Body of pancreas (tissue), 4 donors: ENCODE data around the gene COMMD9. TPM values are rescaled to one million over a fixed set of nuclear protein-coding genes. Genes with fewer than 3 reads are reported as not detected.
A peak's percentile ranks its signal among the peaks of the same experiment; 100 is the strongest.

Source experiments
- ATAC-seq: fragments of 150-250 bp; one replicate; pipeline ENCODE4 v1.9.1; 2016
- DNase-seq, 4 donors: peaks; one replicate each; pipeline ENCODE4 v3.0.0-alpha.2; 2019
- H3K27ac ChIP-seq, 4 donors: fragments of 200-600 bp; sonication (generic); 1 replicate in 3 of 4; 2 replicates in 1 of 4; pipeline versions ENCODE4 v1.5.1 to v1.6.1; 2016 to 2019; ENCODE audit warnings: mild to moderate bottlenecking in 1 of 4, mixed read lengths in 1 of 4, moderate library complexity in 1 of 4
- H3K27me3 ChIP-seq, 2 donors: fragments of 200-600 bp; sonication (generic); one replicate each; pipeline ENCODE4 v1.6.0; 2016; ENCODE audit warnings: mild to moderate bottlenecking in 1 of 2
- H3K36me3 ChIP-seq, 2 donors: fragments of 200-600 bp; sonication (generic); replicated peaks in 1 of 2; 2 replicates each; pipeline ENCODE4 v1.5.1; 2016; ENCODE audit warnings: low read depth in 2 of 2; ENCODE audit not compliant: insufficient read depth in 1 of 2
- H3K4me1 ChIP-seq: fragments of 200-600 bp; sonication (generic); one replicate; pipeline ENCODE4 v1.6.0; 2016
- H3K4me3 ChIP-seq, 2 donors: fragments of 200-600 bp; sonication (generic); 1 replicate in 1 of 2; 2 replicates in 1 of 2; pipeline ENCODE4 v1.5.1; 2016 to 2019
- H3K9me3 ChIP-seq, 3 donors: fragments of 200-600 bp; sonication (generic); 1 replicate in 2 of 3; 2 replicates in 1 of 3; pipeline ENCODE4 v1.5.1; 2016
- POLR2A ChIP-seq, 3 donors: fragments of 450-650 bp; IDR thresholded peaks; one replicate each; pipeline ENCODE4 v1.6.1; 2016; ENCODE audit warnings: antibody characterized with exemption in 3 of 3, mild to moderate bottlenecking in 2 of 3
- WGBS, 2 donors: methylation state at CpG; one replicate each; pipeline ENCODE4 v1.1.5; 2017; 5-methylcytosine and 5-hydroxymethylcytosine counted together
- intact Hi-C: fragments of 100-400 bp; cut with DNase I; formaldehyde crosslinking; loops from one replicate; pipeline ENCODE4 v1.15.1; 2023
- total RNA-seq, 2 donors: library from RNA; depleted of rRNA; stranded (reverse); fragments of >200 nt; gene quantifications; one replicate each; pipeline ENCODE4 v1.1.0, GENCODE V29; 2016
- TF ChIP-seq, protein P1 (sequence below), 7 experiments: fragments of 450-650 bp in 4 of 7; fragments of 200-600 bp in 3 of 7; sonication (generic) in 3 of 7; IDR thresholded peaks; one replicate each; pipeline ENCODE4 v1.5.1; 2016 to 2019; ENCODE audit warnings: antibody characterized with exemption in 7 of 7

Gene COMMD9
- total RNA-seq, 2 donors from 2014 or later, result 26.4 to 28.5 TPM

DNA sequence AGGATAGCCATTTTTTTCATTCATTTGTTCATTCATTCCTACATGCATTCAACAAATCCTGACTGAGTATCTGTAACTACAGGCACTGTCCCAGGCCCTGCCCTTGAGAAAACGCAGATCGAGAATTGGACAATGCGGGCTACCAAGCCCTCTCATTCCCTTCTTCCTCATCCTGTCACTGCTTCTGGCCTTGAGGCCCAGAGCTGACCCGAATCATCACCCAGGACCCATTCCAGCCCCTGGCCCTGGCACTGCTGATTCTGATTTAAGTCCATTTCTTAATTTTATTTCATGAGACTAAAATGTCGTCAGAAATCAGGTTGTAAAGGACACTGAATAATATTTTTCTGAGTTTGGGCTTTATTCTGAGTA, 24.3 kb downstream of the COMMD9 start:
- 68 to 92% methylated on average over 5 of the region's 5 CpGs for WGBS, 2 donors
- Histone ChIP-seq H3K9me3 (no peaks in the 10 kb centered on the region), H3K4me3 (no peak overlapping the region), H3K4me1 (peaks cover 36% of the 10 kb centered on the region), H3K27ac (no peak overlapping the region), H3K27me3 (no peaks in the 10 kb centered on the region), H3K36me3 (no peaks in the 10 kb centered on the region)
- TF ChIP-seq POLR2A (IDR thresholded peaks at IDR 0.05), result no peak
- TF ChIP-seq, protein P1, sequence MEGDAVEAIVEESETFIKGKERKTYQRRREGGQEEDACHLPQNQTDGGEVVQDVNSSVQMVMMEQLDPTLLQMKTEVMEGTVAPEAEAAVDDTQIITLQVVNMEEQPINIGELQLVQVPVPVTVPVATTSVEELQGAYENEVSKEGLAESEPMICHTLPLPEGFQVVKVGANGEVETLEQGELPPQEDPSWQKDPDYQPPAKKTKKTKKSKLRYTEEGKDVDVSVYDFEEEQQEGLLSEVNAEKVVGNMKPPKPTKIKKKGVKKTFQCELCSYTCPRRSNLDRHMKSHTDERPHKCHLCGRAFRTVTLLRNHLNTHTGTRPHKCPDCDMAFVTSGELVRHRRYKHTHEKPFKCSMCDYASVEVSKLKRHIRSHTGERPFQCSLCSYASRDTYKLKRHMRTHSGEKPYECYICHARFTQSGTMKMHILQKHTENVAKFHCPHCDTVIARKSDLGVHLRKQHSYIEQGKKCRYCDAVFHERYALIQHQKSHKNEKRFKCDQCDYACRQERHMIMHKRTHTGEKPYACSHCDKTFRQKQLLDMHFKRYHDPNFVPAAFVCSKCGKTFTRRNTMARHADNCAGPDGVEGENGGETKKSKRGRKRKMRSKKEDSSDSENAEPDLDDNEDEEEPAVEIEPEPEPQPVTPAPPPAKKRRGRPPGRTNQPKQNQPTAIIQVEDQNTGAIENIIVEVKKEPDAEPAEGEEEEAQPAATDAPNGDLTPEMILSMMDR (IDR thresholded peaks at IDR 0.05), result no peak
- no peak for DNase-seq
- ATAC-seq, result no peak
- intact Hi-C loops, result loop anchor here (5.0 kb wide), 1 partner anchor 653 kb away; no protein-coding TSS in a partner anchor

DNA sequence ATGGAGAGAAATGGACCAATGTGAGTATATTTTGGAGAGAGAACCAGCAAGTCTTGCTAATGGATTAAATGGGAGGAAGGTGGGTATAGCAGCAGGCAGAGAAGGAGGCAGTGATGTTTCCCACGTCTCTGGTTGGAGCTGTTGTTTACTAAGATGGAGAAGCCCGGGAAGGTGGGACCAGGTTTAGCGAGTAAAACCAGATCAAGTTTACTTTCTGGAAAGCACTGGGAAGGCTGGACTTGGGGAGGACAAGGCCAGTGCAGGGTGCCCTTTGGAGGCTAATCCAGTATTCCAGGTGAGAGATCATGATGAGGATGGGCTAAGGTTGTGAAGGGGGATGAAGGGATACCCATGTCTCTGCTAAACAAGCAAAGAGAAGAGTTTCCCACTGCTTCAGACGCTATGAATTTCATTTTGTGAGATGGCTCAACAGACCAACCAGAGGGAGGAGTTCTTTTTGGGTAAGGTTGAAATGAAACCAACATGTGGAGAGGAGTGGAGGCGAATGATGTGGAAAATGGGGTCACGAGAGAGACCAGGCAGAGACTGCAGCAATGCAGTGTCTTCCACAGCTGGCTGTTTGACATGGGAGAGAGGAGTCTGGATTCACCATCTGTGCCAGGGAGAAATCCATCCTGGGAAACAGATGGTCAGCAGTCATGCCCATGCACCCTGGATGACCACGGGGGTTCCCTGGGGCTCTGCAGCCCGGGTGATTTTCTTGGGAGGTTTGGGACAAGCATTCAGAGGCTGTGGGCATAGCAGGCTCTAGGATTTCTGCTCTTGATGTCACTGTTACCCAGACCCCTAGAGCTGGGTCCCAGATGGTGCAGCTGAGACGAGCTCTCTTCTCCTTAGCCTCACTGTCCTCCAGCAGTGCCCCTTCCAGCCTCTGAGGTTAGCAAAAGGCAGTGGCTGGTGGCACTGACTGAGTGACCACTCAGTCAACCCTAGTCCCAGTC, 24.9 kb downstream of the COMMD9 start:
- intact Hi-C loops, result no loop called here
- ATAC-seq, result no peak
- no peak overlapping the region for H3K4me3 ChIP-seq

DNA sequence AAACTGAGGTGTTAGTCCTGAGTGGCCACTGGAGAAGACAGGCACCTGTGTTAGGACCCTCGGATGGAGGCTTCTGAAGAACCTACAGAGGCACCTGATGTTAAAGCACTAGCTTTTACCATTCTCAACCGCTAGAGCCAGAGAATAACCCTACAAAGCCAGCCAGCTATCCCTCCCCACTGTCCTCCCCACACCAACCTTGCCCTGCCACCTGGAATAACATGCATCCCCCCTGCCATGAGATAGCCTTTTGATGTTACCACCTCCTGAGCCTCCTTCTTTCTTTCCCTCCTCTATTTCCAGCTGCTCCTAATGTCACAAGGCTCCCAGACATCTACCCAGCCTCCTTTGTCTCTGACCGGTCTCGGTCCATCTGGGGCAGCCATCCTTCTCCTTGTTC, 28.1 kb downstream of the COMMD9 start:
- H3K4me1 ChIP-seq, result peaks cover 6% of the 10 kb centered on the region
- ATAC-seq (no peak), DNase-seq (no peak)
- no peaks in the 10 kb centered on the region for H3K27me3 ChIP-seq
- no peak overlapping the region for H3K27ac ChIP-seq
- H3K36me3 ChIP-seq, result no peaks in the 10 kb centered on the region
- intact Hi-C loops, result no loop called here
- H3K9me3 ChIP-seq, result no peaks in the 10 kb centered on the region
- H3K4me3 ChIP-seq, result no peak overlapping the region
- TF ChIP-seq, protein P1 (IDR thresholded peaks at IDR 0.05), result no peak
- no peak for TF ChIP-seq POLR2A (IDR thresholded peaks at IDR 0.05)
- WGBS, 2 donors, result 66 to 69% methylated on average over 4 of the region's 4 CpGs

More for the DNA sequence above, 24.9 kb downstream of the COMMD9 start:
- H3K4me1 ChIP-seq, result peaks cover 34% of the 10 kb centered on the region
- H3K36me3 ChIP-seq, result no peaks in the 10 kb centered on the region
- H3K9me3 ChIP-seq, result no peaks in the 10 kb centered on the region
- WGBS, 2 donors, result 52 to 64% methylated on average over 9 of the region's 9 CpGs
- DNase-seq, result no peak
- TF ChIP-seq, protein P1 (IDR thresholded peaks at IDR 0.05), result no peak
- no peak for TF ChIP-seq POLR2A (IDR thresholded peaks at IDR 0.05)
- no peak overlapping the region for H3K27ac ChIP-seq
- no peaks in the 10 kb centered on the region for H3K27me3 ChIP-seq

DNA sequence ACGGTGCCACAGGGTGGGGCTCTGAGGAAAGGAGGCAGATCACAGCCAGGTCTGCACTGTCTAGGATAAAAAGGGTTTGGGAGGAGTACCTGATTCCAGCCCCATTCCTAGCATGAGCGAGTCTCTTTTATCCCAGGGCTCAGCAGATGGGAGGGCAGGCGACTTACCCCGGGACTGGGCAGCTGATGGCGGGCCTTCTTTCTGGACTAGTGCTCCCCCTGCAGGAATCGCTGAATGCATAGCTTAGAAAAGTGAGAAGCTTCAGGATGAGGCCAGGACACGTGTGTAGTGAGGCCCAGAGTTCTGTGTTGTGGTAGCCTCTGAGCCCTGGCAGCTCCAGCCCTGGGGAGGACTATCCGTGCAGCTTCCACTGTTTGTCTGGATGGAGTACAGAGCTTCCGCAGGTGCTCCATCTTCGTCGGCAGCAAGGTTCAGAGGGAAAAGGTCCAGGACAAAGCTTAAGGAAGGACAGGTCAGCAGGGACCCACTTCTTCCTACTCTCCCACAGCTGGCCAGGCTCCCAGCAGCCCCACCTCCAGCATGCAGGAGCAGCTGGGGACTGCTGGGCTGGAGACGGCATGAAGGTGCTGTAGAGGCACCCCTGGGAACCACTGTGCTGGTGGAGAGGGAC, 30.4 kb downstream of the COMMD9 start:
- Histone ChIP-seq H3K27me3 (no peaks in the 10 kb centered on the region), H3K4me3 (no peak overlapping the region), H3K27ac (no peak overlapping the region), H3K4me1 (no peaks in the 10 kb centered on the region), H3K9me3 (no peaks in the 10 kb centered on the region), H3K36me3 (no peaks in the 10 kb centered on the region)
- TF ChIP-seq POLR2A (IDR thresholded peaks at IDR 0.05), result no peak
- TF ChIP-seq, protein P1 (IDR thresholded peaks at IDR 0.05), result peak; percentile 20 to 55 (median 49)
- ATAC-seq, result peak; percentile 67
- peak; percentile 43 to 62 (median 58) for DNase-seq
- WGBS, 2 donors, result 29 to 41% methylated on average over 9 to 12 of the region's 12 CpGs
- intact Hi-C loops, result no loop called here
